B cell (primary cell): ENCODE results near the gene NAXD.

Experiments used
- EZH2 ChIP-seq: IDR thresholded peaks from 2 replicates; pipeline ENCODE4 v1.6.1; 2012; ENCODE audit warnings: borderline replicate concordance, low read depth, mild to moderate bottlenecking, moderate library complexity, low read length; ENCODE audit not compliant: insufficient read depth, poor library complexity, severe bottlenecking
- TF ChIP-seq, protein P1 (sequence below): fragments of 200-600 bp; IDR thresholded peaks from one replicate; pipeline ENCODE4 v1.8.0; 2022; ENCODE audit warnings: antibody characterized with exemption, mild to moderate bottlenecking

DNA sequence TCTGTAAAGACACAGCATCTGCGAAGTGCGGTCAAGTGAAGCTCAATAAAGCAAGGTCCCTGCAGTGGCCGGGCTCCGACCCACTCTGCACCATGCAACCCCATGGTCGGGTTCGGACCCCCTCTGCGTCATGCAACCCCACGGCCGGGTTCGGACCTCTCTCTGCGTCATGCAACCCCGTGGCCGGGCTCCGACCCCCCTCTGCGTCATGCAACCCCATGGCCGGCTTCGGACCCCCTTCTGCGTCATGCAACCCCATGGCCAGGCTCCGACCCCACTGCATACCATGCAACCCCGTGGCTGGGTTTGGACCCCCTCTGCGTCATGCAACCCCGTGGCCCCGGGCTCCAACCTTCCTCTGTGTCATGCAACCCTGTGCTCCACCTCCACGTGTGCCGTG lies 46.7 kb downstream of the NAXD start:
- TF ChIP-seq, protein P1, sequence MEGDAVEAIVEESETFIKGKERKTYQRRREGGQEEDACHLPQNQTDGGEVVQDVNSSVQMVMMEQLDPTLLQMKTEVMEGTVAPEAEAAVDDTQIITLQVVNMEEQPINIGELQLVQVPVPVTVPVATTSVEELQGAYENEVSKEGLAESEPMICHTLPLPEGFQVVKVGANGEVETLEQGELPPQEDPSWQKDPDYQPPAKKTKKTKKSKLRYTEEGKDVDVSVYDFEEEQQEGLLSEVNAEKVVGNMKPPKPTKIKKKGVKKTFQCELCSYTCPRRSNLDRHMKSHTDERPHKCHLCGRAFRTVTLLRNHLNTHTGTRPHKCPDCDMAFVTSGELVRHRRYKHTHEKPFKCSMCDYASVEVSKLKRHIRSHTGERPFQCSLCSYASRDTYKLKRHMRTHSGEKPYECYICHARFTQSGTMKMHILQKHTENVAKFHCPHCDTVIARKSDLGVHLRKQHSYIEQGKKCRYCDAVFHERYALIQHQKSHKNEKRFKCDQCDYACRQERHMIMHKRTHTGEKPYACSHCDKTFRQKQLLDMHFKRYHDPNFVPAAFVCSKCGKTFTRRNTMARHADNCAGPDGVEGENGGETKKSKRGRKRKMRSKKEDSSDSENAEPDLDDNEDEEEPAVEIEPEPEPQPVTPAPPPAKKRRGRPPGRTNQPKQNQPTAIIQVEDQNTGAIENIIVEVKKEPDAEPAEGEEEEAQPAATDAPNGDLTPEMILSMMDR = no peak
- TF ChIP-seq EZH2 = no peak
